ENCODE results near the gene CLCN4.

The CLCN4 gene

DNA sequence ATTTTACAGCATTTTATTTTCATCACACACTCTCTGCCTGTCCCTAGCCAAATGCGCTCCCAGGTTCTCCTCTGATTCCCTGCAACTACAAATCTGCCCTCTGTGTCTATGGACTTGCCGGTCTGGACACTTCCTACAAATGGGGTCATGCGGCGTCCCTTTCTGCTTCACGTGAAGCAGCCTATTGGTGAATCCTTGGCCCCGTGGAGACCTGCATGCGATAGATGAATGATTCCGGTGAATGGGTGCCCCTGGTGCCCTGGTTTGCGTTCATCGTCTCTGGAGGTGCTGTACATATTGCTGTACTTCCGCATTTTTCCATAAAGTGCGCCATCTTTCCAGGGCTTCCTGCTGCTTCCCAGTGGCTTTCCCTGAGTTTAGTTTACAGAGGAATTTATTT, 27.5 kb upstream of the CLCN4 start:
- no peak for DNase-seq (ENCODE audit: low read depth in 3 of 3)

DNA sequence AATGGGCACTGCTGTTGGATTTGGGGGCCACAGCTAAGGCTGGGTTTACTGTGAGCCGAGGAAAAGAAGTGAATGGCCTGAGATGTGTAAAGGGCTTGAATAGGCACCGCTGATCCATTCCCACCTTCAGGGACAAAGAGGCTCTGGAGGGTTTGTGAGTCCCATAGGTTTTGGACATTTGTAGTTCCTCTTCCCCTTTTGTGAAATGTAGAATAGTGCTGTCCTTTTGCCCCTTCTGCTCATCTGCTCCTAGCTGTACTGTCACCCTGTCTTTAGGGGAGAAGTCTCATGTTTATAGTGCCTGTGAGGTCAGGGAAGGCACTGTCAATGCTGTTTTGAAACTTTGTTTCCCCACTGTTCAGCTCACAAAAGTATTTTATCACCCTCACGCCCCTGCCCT, 26.4 kb upstream of the CLCN4 start:
- no peak for DNase-seq (ENCODE audit: low read depth in 3 of 3)

DNA sequence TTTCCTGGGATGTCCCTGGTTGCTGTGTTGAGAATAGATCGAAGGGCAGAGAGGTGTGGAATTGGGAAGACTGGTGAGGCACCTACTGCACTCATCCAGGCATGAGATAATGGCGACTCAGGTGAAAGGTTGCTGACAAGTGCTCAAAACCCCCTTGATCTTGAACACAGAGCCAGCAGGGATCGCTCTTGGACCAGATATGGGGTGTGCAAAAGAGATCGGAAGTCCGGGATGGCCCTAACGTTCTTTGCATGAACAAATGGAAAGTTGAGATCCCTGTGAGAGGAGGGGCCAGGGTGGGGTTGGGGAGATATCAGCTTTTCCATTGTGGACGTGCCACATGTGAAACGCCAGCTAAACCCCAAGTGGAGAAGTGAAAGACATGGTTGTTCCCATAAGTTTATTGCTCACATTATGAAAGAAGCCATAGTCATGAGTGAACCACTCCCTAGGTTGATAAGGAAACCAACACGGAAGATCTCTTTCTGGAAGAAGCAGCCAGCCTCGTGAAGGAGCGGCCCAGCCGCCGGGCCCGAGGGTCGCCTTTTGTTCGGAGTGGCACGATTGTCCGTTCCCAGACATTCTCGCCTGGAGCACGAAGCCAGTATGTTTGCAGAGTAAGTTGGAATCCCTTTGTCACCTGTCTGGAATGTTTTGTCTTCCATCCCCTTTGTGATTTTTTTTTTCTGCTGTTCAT, 22.6 kb upstream of the CLCN4 start:
- DNase-seq (ENCODE audit: low read depth in 3 of 3) = no peak

DNA sequence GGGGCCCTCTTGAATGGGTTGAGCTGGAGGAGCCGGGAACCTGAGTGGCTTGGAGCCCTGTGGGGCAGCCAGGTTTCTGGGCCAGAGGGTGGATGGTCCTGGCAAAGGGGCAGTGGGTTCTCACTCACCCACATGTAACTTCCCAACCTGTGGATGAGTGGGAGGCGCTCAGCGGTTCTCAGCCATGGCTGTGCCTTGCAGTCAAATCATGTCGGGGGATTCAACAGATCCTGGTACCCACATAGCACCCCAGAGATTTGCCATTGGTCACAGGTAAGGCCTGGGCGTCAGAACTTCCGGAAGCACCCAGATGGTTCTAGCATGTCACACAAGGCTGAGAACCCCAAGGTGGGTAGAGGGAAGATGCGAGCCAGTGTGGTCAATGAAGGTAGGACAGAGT, 21.9 kb upstream of the CLCN4 start:
- no peak for DNase-seq (ENCODE audit: low read depth in 3 of 3)

DNA sequence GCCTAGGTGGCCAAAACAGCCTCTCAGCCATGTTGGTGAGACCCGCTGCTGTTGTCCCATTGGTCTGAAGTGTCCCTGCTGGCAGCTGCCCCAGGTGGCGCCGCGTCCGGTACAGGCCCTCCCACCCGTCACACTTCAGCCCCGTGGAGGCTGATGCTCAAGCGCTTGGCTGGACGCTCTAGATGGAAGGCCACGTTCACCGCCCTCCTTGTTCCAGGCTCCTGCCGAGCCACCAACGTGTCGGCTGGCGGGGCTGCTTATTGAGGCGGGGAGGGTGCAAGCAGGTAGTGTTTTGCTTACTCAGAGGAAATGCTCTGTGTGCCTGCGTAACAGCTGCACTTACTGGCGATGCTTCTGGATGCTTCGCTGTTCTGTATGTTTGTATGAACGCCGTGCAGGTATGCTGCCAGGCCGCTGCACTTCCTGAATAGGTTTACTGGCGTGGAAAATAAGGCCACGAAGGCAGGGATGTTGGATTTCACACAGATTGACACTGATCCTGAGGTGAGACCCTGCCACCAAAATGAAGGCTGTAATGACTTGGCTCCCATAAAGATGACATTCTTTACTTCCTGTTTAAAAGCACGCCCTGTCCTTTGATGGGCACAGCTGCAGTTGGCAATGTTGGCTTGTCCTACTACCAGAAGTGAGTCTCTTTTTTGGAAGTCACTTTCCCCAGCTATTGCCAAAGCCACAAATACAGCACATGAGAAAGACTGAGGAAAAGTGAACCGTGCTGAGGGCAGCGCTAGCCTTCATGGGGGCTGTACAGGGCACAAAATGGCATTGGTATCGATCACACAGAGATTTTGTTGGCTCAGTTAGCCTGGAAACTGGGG, 21.0 kb upstream of the CLCN4 start:
- no peak for DNase-seq (ENCODE audit: low read depth in 3 of 3)

DNA sequence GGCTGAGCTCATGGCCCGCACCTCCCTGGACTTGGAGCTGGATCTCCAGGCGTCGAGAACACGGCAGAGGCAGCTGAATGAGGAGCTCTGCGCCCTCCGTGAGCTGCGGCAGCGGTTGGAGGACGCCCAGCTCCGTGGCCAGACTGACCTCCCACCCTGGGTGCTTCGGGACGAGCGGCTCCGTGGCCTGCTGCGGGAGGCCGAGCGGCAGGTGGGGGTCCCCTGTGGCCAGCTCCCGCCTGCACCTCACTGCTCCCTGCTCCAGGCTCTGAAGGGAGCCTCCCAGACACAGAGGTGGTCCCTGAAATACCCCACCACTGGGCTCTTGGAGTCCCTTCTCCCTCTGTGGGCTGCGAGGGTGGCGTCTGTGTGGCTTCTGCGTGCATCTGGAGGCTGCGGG, 18.0 kb upstream of the CLCN4 start:
- DNase-seq (ENCODE audit: low read depth in 3 of 3) = no peak

DNA sequence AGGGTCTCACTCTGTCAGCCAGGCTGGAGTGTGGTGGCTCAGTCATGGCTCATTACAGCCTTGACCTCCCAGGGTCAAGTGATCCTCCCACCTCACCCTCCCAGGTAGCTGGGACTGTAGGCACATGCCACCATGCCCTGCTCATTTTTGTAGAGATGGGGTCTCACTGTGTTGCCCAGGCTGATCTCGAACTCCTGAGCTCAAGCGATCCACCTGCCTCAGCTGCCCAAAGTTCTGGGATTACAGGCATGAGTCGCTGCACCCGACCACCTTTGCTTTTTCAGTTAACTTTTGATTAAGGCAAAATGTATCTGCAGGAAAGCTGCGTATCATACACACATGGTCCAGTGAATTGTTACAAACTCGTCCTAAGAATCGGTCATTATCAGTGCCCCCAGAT, 16.5 kb upstream of the CLCN4 start:
- no peak for DNase-seq (ENCODE audit: low read depth in 3 of 3)

DNA sequence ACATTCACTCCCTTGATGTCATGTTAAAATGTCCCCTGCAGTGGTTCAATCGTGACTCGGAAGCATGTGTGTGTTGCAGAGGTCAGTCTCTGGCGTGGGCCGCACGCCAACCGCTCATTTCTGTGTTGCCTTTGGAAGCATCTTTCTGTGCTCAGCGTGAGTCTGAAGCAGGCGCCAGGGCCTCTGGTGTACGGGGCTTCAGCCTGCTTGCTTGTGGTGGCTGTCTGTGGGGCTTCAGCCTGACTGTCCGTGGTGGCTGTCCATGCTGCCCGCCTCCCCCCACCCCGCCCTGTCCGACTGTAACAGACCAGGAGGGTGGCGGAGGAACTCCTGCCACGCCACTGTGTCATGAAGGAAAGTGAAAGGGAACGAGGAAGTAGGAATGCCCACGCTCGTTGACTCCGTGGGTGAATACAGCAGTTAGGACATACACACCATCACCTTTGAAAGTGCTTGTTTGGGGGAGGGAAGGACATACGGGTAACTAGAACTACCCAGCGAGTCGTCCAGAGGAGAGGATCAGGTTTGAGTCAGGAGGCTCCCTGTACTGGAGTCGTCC, 14.7 kb upstream of the CLCN4 start:
- no peak for DNase-seq (ENCODE audit: low read depth in 3 of 3)

DNA sequence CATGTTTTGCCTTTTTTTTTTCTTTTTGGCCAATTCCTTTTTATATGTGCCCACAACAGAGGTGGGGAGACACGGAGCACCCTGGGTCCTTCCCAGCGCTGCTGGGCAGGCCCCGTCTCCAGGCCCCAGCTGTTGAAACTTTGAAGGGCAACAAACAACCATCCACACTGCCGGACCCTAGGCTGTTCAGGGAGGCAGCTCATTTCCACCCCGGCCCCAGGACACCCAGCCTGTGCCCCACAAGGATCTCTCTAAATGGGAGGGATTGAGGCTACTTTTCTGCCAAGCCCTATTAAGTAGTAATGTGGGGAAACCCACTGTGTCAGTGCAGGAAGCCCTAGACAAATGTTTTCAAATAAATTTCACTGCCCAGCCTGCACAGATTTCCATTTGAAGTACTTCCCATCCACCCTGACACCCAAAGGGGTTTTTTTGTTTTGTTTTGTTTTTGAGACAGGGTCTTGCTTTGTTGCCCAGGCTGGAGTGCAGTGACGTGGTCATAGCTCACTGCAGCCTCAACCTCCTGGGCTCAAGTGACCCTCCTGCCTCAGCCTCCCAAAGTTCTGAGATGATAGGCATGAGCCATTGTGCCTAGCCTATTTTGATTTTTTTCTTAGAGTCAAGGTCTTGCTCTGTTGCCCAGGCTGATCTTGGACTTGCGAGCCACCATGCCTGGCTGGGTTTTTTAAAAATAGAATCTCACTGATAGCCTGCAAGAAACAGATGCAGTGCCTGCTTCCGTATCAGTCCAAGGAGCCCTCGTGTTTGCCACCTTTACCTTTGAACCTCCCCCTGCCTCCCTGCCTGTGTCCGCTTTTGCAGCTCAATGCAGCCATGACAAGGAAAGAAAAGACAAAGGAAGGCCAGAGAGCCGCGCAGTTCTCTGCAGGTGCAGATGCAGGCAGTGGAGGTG, 13.4 kb upstream of the CLCN4 start:
- DNase-seq (ENCODE audit: low read depth in 3 of 3) = no peak

DNA sequence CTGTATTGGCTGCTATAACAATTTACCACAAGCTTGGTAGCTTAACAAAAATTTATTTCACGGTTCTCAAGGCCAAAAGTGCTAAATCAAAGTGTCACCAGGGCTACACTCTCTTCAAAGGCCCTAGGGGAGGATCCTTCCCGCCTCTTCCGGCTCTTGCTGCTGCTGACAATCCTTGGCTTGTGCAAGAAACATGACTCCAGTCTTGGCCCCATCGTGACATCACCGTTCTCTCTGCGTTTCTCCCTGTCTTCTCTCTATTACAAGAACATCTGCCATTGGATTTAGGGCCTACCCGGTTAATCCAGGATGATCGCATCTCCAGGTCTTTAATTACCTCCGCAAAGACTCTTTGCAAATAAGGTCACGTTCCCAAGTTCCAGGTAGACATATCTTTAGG, 10.4 kb upstream of the CLCN4 start:
- DNase-seq (ENCODE audit: low read depth in 3 of 3) = no peak

DNA sequence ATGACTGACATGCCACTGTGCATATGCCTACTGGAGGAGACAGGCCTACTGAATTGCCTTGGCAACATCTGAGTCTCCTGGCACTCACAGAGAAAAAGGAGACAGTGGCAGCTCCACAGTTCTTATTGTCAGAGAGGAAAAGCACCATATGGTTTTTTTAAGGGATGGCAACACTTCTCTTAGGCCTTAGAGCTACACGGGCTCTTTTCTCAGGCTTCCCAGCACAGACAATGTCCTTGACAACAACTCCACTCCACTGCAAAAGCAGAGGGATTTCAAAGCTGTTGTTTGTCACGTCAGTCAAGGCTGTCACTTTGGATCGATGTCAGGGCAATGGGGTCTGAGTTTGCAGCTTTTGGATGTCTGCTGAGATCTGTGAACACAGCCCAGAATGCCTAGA, 4.7 kb upstream of the CLCN4 start:
- DNase-seq (ENCODE audit: low read depth in 3 of 3) = no peak

DNA sequence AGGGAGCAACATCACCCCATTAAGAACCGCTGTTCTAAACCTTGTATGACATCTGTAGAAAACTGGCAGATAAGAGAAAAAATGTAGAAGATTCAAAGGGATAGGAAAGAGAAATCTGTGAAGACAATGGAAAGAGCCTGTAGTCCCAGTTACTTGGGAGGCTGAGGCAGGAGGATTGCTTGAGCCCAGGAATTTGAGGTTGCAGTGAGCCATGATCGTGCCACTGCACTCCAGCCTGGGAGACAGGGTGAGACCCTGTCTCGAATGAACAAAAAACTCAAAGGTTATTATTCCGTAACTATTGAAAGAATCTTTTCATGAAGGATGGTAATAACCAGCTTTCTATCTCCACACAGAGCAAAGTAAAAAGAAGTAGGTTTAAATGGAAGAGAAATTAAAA, 1.6 kb upstream of the CLCN4 start:
- DNase-seq (ENCODE audit: low read depth in 3 of 3) = no peak

DNA sequence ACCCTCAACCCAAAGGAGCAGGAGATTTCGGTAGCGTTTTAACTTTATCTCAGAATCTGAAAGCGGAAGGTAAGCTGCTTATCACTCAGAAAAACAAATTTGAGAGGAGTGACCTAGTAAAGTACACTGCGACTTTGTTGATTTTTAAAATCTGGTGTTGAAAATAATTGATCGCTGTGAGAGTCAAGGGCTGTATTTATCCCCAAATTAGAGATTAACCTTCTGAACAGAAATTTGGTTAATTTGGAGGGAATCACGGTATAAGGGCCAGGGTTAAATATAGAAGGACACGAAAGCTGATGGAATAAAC, 212 bp downstream of the CLCN4 start:
- DNase-seq (ENCODE audit: low read depth in 3 of 3) = no peak

DNA sequence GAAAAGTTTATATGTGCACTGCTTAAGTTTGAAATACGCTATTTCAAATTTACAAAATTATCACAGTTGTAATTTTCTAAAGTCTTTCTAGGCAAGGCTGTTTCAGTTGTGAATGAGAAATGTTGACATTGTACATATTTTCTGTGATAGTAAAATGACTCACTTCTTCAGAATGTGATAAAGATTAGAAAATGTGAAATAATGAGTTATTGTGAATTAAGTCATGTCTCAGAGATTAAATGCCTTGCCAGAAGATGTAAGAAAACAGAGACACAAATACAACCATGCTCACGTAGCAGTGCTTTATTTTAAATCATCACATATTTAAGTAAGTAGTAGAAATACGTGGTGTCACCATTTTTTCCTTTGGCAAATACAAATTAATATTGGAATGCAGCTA, 768 bp downstream of the CLCN4 start:
- DNase-seq (ENCODE audit: low read depth in 3 of 3) = no peak

DNA sequence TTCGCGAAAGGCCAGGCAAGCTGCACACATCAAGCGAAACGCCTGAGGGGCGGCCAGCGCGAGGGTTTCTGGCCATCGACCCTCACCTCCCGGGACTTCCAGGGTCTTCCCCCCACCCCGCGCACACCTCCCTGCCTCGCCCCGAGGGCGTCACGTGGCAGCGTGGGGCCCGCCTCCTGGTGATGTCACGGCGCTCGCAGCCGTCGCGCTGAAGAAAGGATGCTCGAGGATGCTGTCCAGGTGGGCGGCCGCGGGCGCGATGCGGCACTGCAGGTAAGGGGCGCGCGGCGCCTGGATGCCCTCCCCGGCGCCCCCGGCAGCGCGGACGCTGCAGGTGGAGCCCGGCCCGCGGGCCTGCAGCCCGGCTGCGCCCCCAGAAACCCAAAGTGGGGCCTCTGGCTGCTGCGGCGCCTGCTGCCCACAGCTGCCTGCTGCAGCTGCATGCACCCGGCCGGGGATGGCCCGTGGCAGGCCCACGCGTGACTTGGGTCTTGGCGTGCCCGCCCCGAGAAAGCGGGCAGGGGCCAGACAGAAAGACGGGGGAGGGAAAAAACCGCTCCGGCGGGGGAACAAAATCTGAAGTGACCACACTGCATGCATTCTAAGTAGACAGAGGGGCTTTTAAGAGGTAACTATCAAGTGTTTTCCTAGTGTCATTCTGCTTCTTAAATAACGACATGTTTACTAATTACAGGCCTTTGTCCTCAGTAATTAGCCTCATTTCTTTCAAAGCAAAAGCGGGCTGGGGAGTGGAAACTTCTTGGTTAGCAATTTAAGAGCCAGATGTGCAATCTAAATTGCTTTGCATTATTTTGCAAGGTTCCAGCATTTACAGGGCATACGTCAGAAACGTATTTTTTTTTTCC, 1.7 kb downstream of the CLCN4 start:
- DNase-seq (ENCODE audit: low read depth in 3 of 3) = no peak

DNA sequence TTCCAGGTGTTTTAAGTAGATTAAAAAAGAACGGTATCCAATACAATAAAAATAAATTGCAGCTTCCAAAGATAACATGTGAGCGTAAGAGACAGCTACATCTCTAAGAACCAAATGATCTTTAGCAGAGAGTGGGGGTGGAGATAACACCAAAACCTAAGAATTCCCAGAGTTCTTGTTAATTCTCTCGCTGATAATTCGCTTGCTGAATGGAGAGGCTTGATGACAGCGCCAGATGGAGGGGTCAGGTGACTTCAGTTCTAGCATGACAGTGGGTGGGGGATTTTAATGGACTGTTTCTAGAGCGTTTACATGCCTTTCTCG, 2.3 kb downstream of the CLCN4 start:
- DNase-seq (ENCODE audit: low read depth in 3 of 3) = no peak

DNA sequence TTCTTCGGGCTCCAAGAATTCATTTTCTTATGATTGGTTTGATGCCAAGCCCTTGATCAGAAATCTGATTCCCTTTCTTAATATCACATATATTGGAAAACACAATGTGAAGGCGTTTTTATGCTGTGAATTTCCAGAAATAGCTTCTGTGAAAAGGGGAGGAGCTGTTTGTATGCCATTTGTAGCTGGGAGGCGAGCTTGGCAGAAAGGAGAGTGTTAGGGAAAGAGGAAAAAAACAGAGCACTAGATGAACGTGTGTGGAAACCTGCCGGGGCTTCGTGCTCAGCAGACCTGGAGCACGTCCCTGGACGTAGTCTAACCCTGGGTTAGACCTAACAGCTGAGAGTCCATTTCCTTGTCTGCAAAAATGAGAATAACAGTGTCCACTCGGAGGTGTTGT, 3.4 kb downstream of the CLCN4 start:
- no peak for DNase-seq (ENCODE audit: low read depth in 3 of 3)

DNA sequence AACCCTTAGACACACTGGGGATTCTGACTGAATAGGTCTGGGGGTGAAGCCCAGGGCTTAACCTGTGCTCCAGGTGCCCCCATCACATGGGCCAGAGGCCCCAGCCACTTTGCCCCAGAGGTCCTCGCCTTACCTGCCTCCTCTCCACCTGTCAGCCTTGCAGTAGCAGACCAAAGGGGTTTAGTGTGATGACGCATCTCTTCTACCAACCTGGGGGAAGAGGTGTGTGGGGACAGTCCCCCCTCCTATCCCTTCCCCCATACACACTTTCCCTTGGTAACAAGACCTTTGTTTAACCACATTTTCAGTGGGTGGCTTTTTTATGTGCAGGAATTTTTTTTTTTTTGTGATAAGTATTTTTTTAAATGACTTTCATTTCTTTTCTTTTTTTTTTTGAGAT, 6.3 kb downstream of the CLCN4 start:
- DNase-seq (ENCODE audit: low read depth in 3 of 3) = no peak

DNA sequence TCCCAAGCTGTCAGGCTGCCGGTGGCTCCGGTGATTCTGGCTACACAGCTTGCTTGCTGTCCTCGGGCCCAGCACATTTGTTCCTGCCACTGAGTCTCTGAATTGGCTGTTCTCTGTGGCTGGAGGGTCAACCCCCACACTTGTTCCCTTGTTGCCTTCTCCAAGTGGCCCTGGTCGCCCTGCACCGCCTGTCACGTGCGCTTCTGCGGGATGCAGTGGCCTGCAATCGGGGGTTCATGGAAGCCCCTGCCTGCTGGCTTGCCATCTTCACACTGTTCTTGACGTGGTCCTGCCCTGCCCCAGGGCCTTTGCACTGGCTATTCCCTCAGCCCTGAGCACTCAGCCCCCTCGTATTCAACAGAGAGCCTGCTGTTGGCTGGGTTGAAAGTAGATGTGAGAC, 8.1 kb downstream of the CLCN4 start:
- no peak for DNase-seq (ENCODE audit: low read depth in 3 of 3)

DNA sequence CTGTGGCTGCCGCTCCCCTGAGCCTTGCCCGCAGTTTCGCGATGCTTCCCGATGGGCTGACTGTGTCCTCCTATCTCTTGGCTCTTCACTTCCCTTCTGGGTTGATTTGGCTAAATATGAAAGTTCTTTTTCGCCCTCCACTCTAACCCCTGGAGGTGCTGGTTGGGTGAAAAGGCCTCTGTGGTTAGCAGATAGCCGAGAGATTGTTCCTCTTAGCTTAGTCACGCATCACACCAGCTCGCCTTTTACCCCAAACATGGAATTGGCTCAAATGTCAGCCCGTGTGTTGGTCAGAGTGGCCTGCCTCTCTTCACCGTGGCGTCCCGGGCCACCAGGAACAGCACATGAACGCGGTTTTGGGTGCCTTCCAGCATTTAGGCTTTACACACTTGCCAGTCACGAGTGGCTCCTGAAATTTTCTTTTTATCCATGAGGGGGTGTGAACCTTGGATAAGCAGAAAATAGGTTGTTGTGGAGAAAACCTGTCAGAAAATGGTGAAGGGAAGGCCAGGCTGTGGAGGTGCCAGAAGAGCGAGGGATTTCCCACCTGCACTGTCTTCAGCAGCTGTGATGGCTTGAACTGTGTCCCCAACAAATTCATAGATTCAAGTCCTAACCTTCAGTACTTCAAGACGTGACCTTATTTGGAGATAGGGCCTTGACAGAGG, 8.9 kb downstream of the CLCN4 start:
- DNase-seq (ENCODE audit: low read depth in 3 of 3) = no peak

DNA sequence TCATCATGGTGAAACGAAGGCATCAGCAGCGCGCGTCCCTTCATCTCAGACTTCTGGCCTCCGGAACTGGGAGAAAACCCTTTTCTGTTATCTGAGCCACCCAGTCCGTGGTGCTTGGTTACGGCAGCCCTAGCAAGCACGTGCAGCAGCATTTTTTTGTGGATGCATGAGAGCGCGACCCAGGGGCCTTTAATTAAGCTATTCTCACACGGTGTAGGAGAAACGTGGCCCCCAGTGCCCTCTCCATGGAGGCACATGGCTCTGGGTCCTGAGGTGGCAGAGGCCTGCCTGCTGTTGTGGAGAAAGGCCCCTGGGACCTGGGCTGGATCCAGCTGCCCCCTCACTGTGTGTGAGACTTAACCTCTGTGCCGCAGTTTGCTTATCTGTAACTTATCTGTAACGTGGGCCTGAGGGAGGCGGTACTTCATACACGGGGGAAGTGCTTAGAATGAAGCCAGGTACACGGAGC, 9.5 kb downstream of the CLCN4 start:
- DNase-seq (ENCODE audit: low read depth in 3 of 3) = no peak

Measured in stimulated activated CD4-positive, alpha-beta T cell treated with anti-CD3 and anti-CD28 coated beads, TNF-alpha, amount 100 ng/mL, for 4 hours (primary cell).